Suprapubic skin (tissue), 4 donors: ENCODE data around the gene FOXJ3. TPM values are rescaled to one million over a fixed set of nuclear protein-coding genes. Genes with fewer than 3 reads are reported as not detected.

Source experiments
- DNase-seq, 2 donors: peaks; one replicate each; pipeline ENCODE4 v3.0.0-alpha.2; 2019; ENCODE audit warnings: low spot score in 2 of 2
- H3K27ac ChIP-seq: fragments of 200-600 bp; sonication (generic); one replicate; pipeline ENCODE4 v1.5.1; 2019
- H3K27me3 ChIP-seq: fragments of 200-600 bp; sonication (generic); one replicate; pipeline ENCODE4 v1.5.1; 2019
- H3K36me3 ChIP-seq: fragments of 200-600 bp; sonication (generic); one replicate; pipeline ENCODE4 v1.5.1; 2019
- H3K4me1 ChIP-seq: fragments of 200-600 bp; sonication (generic); one replicate; pipeline ENCODE4 v1.5.1; 2019
- H3K4me3 ChIP-seq: fragments of 200-600 bp; sonication (generic); one replicate; pipeline ENCODE4 v1.5.1; 2019; ENCODE audit warnings: mild to moderate bottlenecking
- H3K9me3 ChIP-seq: fragments of 200-600 bp; sonication (generic); one replicate; pipeline ENCODE4 v1.5.1; 2019
- CTCF ChIP-seq, 2 donors: fragments of 200-600 bp in 1 of 2; fragments of 450-650 bp in 1 of 2; sonication (generic) in 1 of 2; IDR thresholded peaks; one replicate each; pipeline ENCODE4 v1.5.1; 2016 to 2019; ENCODE audit warnings: antibody characterized with exemption in 2 of 2, mild to moderate bottlenecking in 1 of 2, moderate library complexity in 1 of 2
- EP300 ChIP-seq: sonication (generic); formaldehyde crosslinking; IDR thresholded peaks from one replicate; pipeline ENCODE4 v1.6.1; 2017; ENCODE audit warnings: antibody characterized with exemption
- POLR2A ChIP-seq, 2 donors: fragments of 450-650 bp; IDR thresholded peaks; one replicate each; pipeline ENCODE4 v1.6.1; 2017; ENCODE audit warnings: antibody characterized with exemption in 2 of 2, mild to moderate bottlenecking in 2 of 2, moderate library complexity in 2 of 2
- POLR2AphosphoS5 ChIP-seq, 3 donors: sonication (generic); formaldehyde crosslinking; IDR thresholded peaks; one replicate each; pipeline ENCODE4 v1.6.1; 2017; ENCODE audit warnings: antibody characterized with exemption in 3 of 3
- WGBS: methylation state at CpG from one replicate; pipeline ENCODE4 v1.1.5; 2018; 5-methylcytosine and 5-hydroxymethylcytosine counted together
- total RNA-seq, 4 donors: library from RNA; depleted of rRNA; stranded (reverse); fragments of >200 nt; gene quantifications; one replicate each; pipeline ENCODE4 v1.1.0, GENCODE V29; 2016

Gene FOXJ3
- total RNA-seq, 4 donors from 2014 or later = 37.0 to 71.0 (median 41.1) TPM

- no peak overlapping the region for H3K4me3 ChIP-seq
- no peaks in the 10 kb centered on the region for H3K4me1 ChIP-seq
- no peak for DNase-seq
- H3K36me3 ChIP-seq = no peaks in the 10 kb centered on the region
- H3K27ac ChIP-seq = no peak overlapping the region
- no peak for TF ChIP-seq CTCF (IDR thresholded peaks at IDR 0.05)
- TF ChIP-seq POLR2AphosphoS5 (IDR thresholded peaks at IDR 0.05) = no peak
- no peak for TF ChIP-seq EP300
- no peak for TF ChIP-seq POLR2A (IDR thresholded peaks at IDR 0.05)
- H3K27me3 ChIP-seq = no peaks in the 10 kb centered on the region
- H3K9me3 ChIP-seq = no peaks in the 10 kb centered on the region
- 82% methylated on average over 5 of the region's 5 CpGs for WGBS
Measured at GRCh38 chr1:42130061-42130660, 204.9 kb downstream of the FOXJ3 start.

DNA sequence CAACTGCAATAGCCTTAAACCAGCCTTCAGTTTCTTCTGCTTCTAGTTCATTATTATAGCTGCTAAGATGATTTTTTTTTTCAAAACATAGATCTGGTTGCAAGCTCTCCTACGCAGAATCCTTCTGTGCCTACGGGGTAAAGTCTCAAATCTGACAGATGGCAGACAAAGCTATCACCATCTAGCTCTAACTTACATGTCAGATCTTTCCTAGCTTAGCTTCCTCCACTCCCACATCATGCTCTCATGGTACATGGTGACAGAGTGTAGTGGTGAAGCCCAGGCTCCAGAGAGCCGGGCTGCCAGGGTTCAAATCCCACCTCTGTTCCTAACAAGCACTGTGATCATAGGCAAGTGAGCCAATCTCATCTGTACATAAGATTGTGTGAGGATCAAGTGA is 206.1 kb downstream of the FOXJ3 start:
- DNase-seq = no peak
- H3K27me3 ChIP-seq = no peaks in the 10 kb centered on the region
- WGBS = 68% methylated on average over 3 of the region's 3 CpGs
- TF ChIP-seq EP300 = no peak
- no peak for TF ChIP-seq CTCF (IDR thresholded peaks at IDR 0.05)
- no peak for TF ChIP-seq POLR2AphosphoS5 (IDR thresholded peaks at IDR 0.05)
- TF ChIP-seq POLR2A (IDR thresholded peaks at IDR 0.05) = no peak
- no peaks in the 10 kb centered on the region for H3K36me3 ChIP-seq
- no peak overlapping the region for H3K4me3 ChIP-seq
- no peaks in the 10 kb centered on the region for H3K9me3 ChIP-seq
- H3K4me1 ChIP-seq = no peaks in the 10 kb centered on the region
- no peak overlapping the region for H3K27ac ChIP-seq

DNA sequence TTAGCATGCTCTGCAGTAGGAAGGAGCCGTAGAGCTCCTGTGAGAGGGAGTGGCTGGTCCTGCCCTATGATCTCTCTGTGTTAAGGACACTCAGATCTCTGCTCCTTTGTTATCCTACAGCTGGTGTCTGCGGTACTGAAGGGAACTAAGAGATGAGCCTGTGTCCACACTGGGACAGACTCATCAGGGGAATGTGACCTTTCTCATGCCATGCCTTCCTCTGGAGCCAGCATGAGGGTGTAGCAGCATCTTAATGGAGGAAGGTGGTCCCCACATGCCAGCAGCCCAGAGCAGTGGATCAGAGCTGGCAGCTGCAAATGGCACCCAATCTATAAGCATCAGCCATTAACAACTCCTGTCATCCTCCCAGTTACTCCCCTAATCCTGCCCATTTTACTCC is 206.5 kb downstream of the FOXJ3 start:
- Histone ChIP-seq H3K4me3 (no peak overlapping the region), H3K9me3 (no peaks in the 10 kb centered on the region), H3K27me3 (no peaks in the 10 kb centered on the region), H3K36me3 (no peaks in the 10 kb centered on the region), H3K27ac (no peak overlapping the region), H3K4me1 (no peaks in the 10 kb centered on the region)
- DNase-seq = no peak
- 71% methylated on average over 2 of the region's 2 CpGs for WGBS
- TF ChIP-seq POLR2A (IDR thresholded peaks at IDR 0.05) (no peak), POLR2AphosphoS5 (IDR thresholded peaks at IDR 0.05) (no peak), CTCF (IDR thresholded peaks at IDR 0.05) (no peak), EP300 (no peak)

GRCh38 chr1:42127767-42128166 is 207.3 kb downstream of the FOXJ3 start:
- TF ChIP-seq POLR2A (IDR thresholded peaks at IDR 0.05) = no peak
- Histone ChIP-seq H3K4me3 (no peak overlapping the region), H3K36me3 (no peaks in the 10 kb centered on the region), H3K4me1 (no peaks in the 10 kb centered on the region), H3K27ac (no peak overlapping the region), H3K9me3 (no peaks in the 10 kb centered on the region), H3K27me3 (no peaks in the 10 kb centered on the region)
- no peak for DNase-seq
- WGBS = 75% methylated on average over 6 of the region's 6 CpGs

Other genes starting within 250 kb of the FOXJ3 start
- not detected for gene GUCA2B, start 181.8 kb downstream of the FOXJ3 start, total RNA-seq
- 1 to 10 TPM in 1 of 4 donors, not detected in 3; 1.4 TPM for gene GUCA2A, start 170.5 kb downstream of the FOXJ3 start, total RNA-seq
- under 1 TPM; 0.11 to 0.93 (median 0.54) TPM for gene RIMKLA, start 45.6 kb upstream of the FOXJ3 start, total RNA-seq
- 1 to 10 TPM in 1 of 4 donors, under 1 TPM in 3; 0.52 to 3.0 (median 0.76) TPM for gene ZMYND12, start 120.8 kb upstream of the FOXJ3 start, total RNA-seq
- gene PPCS, start 121.3 kb upstream of the FOXJ3 start, total RNA-seq = 100 to 1,000 TPM in 1 of 4 donors, 10 to 100 TPM in 3; 50.1 to 115 (median 57.2) TPM
- 1 to 10 TPM in 3 of 4 donors, under 1 TPM in 1; 0.64 to 5.0 (median 2.0) TPM for gene CCDC30, start 128.1 kb upstream of the FOXJ3 start, total RNA-seq